GM13977 (cell line): ENCODE measurements around the gene DRC7.

Source experiments
- DNase-seq: peaks from one replicate; pipeline ENCODE4 v3.0.0; 2012; ENCODE audit warnings: low spot score
- CTCF ChIP-seq: IDR thresholded peaks from 2 replicates; pipeline ENCODE4 v1.5.1; 2012; ENCODE audit warnings: mild to moderate bottlenecking, control low read depth; ENCODE audit not compliant: insufficient read depth; ENCODE audit errors: extremely low read depth, missing control alignments
- in situ Hi-C: fragments of 300-500 bp; cut with MboI; formaldehyde crosslinking; loops from one replicate; pipeline ENCODE4 v1.12.0; 2022; ENCODE audit warnings: low sequenced_read_pairs, low pct_unique_long_range_greater_than_20kb, mixed read lengths, inconsistent platforms; ENCODE audit not compliant: unreplicated experiment

The DRC7 gene

GRCh38 chr16:57747996-57748395 is 53.4 kb downstream of the DRC7 start:
- TF ChIP-seq CTCF: no peak
- in situ Hi-C loops: no loop called here
- DNase-seq: no peak

GRCh38 chr16:57748596-57748995 is 54.0 kb downstream of the DRC7 start:
- in situ Hi-C loops: no loop called here
- TF ChIP-seq CTCF: no peak
- DNase-seq: no peak

- DNase-seq: no peak
- TF ChIP-seq CTCF: no peak
- in situ Hi-C loops: no loop called here
These were observed 54.6 kb downstream of the DRC7 start for GRCh38 chr16:57749101-57749692.

- DNase-seq: no peak
- TF ChIP-seq CTCF: no peak
- in situ Hi-C loops: no loop called here
These were observed 55.3 kb downstream of the DRC7 start for GRCh38 chr16:57749856-57750452.

GRCh38 chr16:57750796-57751538 is 56.4 kb downstream of the DRC7 start:
- DNase-seq: no peak
- no peak for TF ChIP-seq CTCF
- in situ Hi-C loops: no loop called here

GRCh38 chr16:57751539-57752202 is 57.1 kb downstream of the DRC7 start:
- no peak for DNase-seq
- no peak for TF ChIP-seq CTCF
- in situ Hi-C loops: no loop called here
